Activated CD8-positive, alpha-beta T cell treated with anti-CD3 and anti-CD28 coated beads for 36 hours (primary cell): Measurements from ENCODE around the gene SCYL1. TPM values are rescaled to one million over a fixed set of nuclear protein-coding genes. Genes with fewer than 3 reads are reported as not detected.
"Not testable (repeated sequence)": the region's sequence is repeated elsewhere in the genome, so short reads cannot be mapped to it uniquely, and the experiment has no call there.

Source experiments
- ATAC-seq: fragments of 200-7000 bp; cut with Tn5 transposase; one replicate; pipeline ENCODE4 v1.10.0; 2021; ENCODE audit warnings: mild to moderate bottlenecking, moderate library complexity
- CTCF ChIA-PET: fragments of 350-600 bp; sonication (Branson Sonifier 250); formaldehyde crosslinking; loops from one replicate; lab custom pipeline; 2021; ENCODE audit warnings: antibody characterized with exemption; lab: Charles Lee
- POLR2A ChIA-PET: fragments of 350-600 bp; sonication (Branson Sonifier 250); formaldehyde crosslinking; loops from one replicate; lab custom pipeline; 2021; ENCODE audit warnings: antibody characterized with exemption; lab: Charles Lee
- DNase-seq: peaks from one replicate; pipeline ENCODE4 v3.0.0-alpha.2; 2020
- H3K27ac Mint-ChIP-seq: one replicate; pipeline ENCODE4 v1.8.0; 2021; ENCODE audit warnings: mild to moderate bottlenecking, mixed read lengths
- H3K27me3 Mint-ChIP-seq: one replicate; pipeline ENCODE4 v1.8.0; 2021; ENCODE audit warnings: mixed read lengths
- H3K36me3 Mint-ChIP-seq: one replicate; pipeline ENCODE4 v1.8.0; 2021; ENCODE audit warnings: low read depth, mixed read lengths
- H3K4me1 Mint-ChIP-seq: one replicate; pipeline ENCODE4 v1.8.0; 2021; ENCODE audit warnings: low read depth, mixed read lengths
- H3K4me3 Mint-ChIP-seq: one replicate; pipeline ENCODE4 v1.8.0; 2021; ENCODE audit warnings: mild to moderate bottlenecking, moderate library complexity, mixed read lengths
- H3K9me3 Mint-ChIP-seq: one replicate; pipeline ENCODE4 v1.8.0; 2021; ENCODE audit warnings: mixed read lengths
- intact Hi-C: fragments of 100-400 bp; cut with micrococcal nuclease; formaldehyde crosslinking; loops from one replicate; pipeline ENCODE4 v1.10.0; 2022
- total RNA-seq, 2 experiments: library from RNA; stranded (reverse); gene quantifications; one replicate each; pipeline ENCODE4 v1.2.3, GENCODE V29; 2021
- TF ChIP-seq, protein P1 (sequence below): fragments of 200-600 bp; IDR thresholded peaks from one replicate; pipeline ENCODE4 v1.8.0; 2022; ENCODE audit warnings: antibody characterized with exemption, mild to moderate bottlenecking

The SCYL1 gene
- total RNA-seq, 2 experiments from 2014 or later: 71.5 to 76.8 TPM

DNA sequence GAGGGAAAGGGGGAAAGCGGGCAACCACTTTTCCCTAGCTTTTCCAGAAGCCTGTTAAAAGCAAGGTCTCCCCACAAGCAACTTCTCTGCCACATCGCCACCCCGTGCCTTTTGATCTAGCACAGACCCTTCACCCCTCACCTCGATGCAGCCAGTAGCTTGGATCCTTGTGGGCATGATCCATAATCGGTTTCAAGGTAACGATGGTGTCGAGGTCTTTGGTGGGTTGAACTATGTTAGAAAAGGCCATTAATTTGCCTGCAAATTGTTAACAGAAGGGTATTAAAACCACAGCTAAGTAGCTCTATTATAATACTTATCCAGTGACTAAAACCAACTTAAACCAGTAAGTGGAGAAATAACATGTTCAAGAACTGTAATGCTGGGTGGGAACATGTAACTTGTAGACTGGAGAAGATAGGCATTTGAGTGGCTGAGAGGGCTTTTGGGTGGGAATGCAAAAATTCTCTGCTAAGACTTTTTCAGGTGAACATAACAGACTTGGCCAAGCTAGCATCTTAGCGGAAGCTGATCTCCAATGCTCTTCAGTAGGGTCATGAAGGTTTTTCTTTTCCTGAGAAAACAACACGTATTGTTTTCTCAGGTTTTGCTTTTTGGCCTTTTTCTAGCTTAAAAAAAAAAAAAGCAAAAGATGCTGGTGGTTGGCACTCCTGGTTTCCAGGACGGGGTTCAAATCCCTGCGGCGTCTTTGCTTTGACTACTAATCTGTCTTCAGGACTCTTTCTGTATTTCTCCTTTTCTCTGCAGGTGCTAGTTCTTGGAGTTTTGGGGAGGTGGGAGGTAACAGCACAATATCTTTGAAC lies 19.2 kb upstream of the SCYL1 start:
- Mint-ChIP-seq H3K9me3 (no peaks in the 10 kb centered on the region), H3K4me1 (peaks cover 45% of the 10 kb centered on the region), H3K4me3 (no peak overlapping the region), H3K27ac (peak overlapping the region; percentile 73), H3K27me3 (no peaks in the 10 kb centered on the region), H3K36me3 (peaks cover 8% of the 10 kb centered on the region)
- ATAC-seq (no peak), DNase-seq (no peak)
- TF ChIP-seq, protein P1, sequence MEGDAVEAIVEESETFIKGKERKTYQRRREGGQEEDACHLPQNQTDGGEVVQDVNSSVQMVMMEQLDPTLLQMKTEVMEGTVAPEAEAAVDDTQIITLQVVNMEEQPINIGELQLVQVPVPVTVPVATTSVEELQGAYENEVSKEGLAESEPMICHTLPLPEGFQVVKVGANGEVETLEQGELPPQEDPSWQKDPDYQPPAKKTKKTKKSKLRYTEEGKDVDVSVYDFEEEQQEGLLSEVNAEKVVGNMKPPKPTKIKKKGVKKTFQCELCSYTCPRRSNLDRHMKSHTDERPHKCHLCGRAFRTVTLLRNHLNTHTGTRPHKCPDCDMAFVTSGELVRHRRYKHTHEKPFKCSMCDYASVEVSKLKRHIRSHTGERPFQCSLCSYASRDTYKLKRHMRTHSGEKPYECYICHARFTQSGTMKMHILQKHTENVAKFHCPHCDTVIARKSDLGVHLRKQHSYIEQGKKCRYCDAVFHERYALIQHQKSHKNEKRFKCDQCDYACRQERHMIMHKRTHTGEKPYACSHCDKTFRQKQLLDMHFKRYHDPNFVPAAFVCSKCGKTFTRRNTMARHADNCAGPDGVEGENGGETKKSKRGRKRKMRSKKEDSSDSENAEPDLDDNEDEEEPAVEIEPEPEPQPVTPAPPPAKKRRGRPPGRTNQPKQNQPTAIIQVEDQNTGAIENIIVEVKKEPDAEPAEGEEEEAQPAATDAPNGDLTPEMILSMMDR: no peak
- ChIA-PET CTCF (interaction anchor here (1.1 to 16.5 kb wide), 13 partner anchors 8 to 152 kb away, joined by 3 to 448 read pairs (median 4); partner anchors contain the start of genes FAM89B, MALAT1, NEAT1 and SLC25A45), POLR2A (interaction anchor here (0.5 to 36.2 kb wide), 37 partner anchors 6 to 1256 kb away, joined by 3 to 4842 read pairs (median 4); partner anchors contain the start of genes DPF2, FRMD8, LTBP3 and MALAT1)
- intact Hi-C loops: loop anchor here (2.0 to 5.0 kb wide), 2 partner anchors 33 to 79 kb away; no protein-coding TSS in a partner anchor

DNA sequence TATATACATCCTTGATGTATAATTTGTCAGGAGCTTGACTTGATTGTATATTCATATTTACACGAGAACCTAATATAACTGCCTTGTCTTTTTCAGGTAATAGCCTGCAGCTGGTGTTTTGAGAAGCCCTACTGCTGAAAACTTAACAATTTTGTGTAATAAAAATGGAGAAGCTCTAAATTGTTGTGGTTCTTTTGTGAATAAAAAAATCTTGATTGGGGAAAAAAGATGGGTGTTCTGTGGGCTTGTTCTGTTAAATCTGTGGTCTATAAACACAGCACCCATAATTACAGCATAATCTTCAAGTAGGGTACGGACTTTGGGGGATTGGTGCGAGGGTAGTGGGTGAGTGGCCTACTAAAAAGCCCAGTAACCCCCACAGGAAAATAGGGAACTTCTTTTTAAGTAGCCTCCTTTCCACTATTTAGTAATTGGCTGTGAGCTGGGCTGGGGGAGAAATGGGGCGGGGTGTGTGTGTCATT lies 18.6 kb upstream of the SCYL1 start:
- DNase-seq (no peak), ATAC-seq (no peak)
- Mint-ChIP-seq H3K27me3 (no peaks in the 10 kb centered on the region), H3K9me3 (no peaks in the 10 kb centered on the region), H3K4me3 (no peak overlapping the region), H3K27ac (peak overlapping the region; percentile 73), H3K36me3 (peaks cover 8% of the 10 kb centered on the region), H3K4me1 (peaks cover 46% of the 10 kb centered on the region)
- ChIA-PET CTCF (interaction anchor here (1.1 to 16.5 kb wide), 12 partner anchors 8 to 152 kb away, joined by 3 to 448 read pairs (median 5); partner anchors contain the start of genes FAM89B, MALAT1, NEAT1 and SLC25A45), POLR2A (interaction anchor here (0.5 to 36.2 kb wide), 29 partner anchors 7 to 274 kb away, joined by 3 to 4842 read pairs (median 5); partner anchors contain the start of genes FRMD8, LTBP3, MALAT1 and NEAT1)
- TF ChIP-seq, protein P1: no peak
- intact Hi-C loops: loop anchor here (2.0 to 5.0 kb wide), 2 partner anchors 34 to 80 kb away; no protein-coding TSS in a partner anchor

DNA sequence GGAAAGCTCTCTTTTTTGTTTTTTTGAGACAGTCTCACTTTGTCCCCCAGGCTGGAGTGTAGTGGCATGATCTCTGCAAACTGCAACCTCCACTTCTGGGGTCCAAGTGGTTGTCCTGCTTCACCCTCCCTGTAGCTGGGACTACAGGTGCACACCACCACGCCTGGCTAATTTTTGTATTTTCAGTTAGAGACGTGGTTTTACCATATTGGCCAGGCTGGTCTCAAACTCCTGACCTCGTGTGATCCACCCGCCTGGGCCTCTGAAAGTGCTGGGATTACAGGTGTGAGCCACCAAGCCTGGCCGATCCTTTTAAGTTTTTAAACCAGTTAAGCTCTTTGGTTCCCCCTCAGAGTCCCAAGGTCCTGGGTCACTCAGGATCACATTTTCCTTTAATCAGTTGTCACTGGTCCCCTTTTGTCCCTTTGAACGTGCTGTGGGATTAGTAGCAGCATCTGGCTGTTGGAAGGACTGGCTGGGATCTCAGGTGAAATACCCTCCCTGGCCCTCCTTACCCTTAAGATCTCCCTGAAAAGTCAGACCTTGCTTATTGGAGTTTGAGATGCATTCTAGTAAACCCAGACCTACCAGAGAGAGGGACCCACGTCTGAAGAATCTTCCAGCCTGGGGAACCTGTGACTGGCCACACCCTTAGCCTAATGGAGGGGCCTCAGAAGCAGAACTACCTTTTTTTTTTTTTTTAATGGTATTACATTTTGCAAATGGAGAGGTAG lies 17.9 kb upstream of the SCYL1 start:
- intact Hi-C loops: loop anchor here (2.0 to 5.0 kb wide), 2 partner anchors 35 to 80 kb away; no protein-coding TSS in a partner anchor
- H3K4me3 Mint-ChIP-seq: no peak overlapping the region
- H3K36me3 Mint-ChIP-seq: peaks cover 8% of the 10 kb centered on the region
- DNase-seq (peak; percentile 68), ATAC-seq (peak; percentile 57)
- ChIA-PET POLR2A (interaction anchor here (0.5 to 36.2 kb wide), 32 partner anchors 7 to 221 kb away, joined by 3 to 4842 read pairs (median 5); partner anchors contain the start of genes FRMD8, LTBP3, MALAT1 and NEAT1), CTCF (interaction anchor here (1.0 to 16.5 kb wide), 14 partner anchors 8 to 177 kb away, joined by 3 to 448 read pairs (median 4); partner anchors contain the start of genes DPF2, FAM89B, MALAT1 and NEAT1)
- H3K4me1 Mint-ChIP-seq: peaks cover 46% of the 10 kb centered on the region
- H3K27me3 Mint-ChIP-seq: no peaks in the 10 kb centered on the region
- no peaks in the 10 kb centered on the region for H3K9me3 Mint-ChIP-seq
- TF ChIP-seq, protein P1: no peak
- H3K27ac Mint-ChIP-seq: peak overlapping the region; percentile 73

DNA sequence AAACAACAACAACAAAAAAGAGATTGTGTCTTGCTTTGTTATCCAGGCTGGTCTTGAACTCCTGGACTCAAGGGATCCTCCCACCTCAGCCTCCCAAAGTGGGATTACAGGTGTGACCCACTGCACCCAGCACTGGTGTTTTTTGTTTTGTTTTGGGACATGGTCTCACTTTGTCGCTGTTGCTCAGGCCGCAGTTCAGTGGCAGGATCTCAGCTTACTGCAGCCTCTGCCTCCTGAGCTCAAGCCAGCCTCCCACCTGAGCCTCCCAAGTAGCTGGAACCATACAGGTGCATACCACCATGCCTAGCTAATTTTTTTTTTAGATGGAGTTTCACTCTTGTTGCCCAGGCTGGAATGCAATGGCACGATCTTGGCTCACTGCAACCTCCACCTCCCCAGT lies 12.6 kb upstream of the SCYL1 start:
- H3K27ac Mint-ChIP-seq, DNase-seq, H3K36me3 Mint-ChIP-seq, ATAC-seq, H3K27me3 Mint-ChIP-seq, intact Hi-C loops, H3K4me3 Mint-ChIP-seq, H3K9me3 Mint-ChIP-seq: not testable (repeated sequence)
- H3K4me1 Mint-ChIP-seq: peaks cover 25% of the 10 kb centered on the region
- ChIA-PET CTCF (interaction anchor here (1.5 to 4.0 kb wide), 3 partner anchors 97 to 132 kb away, joined by 6 to 30 read pairs (median 11); partner anchors contain the start of gene SLC25A45), POLR2A (interaction anchor here (0.7 to 36.2 kb wide), 3 partner anchors 13 to 92 kb away, joined by 3 to 4842 read pairs (median 259); partner anchors contain the start of genes MALAT1 and NEAT1)
